Thoracic aorta (tissue), 2 donors: Measurements from ENCODE around the gene IRF2BP2. TPM values are rescaled to one million over a fixed set of nuclear protein-coding genes. Genes with fewer than 3 reads are reported as not detected.

ENCODE experiments used
- ATAC-seq: fragments of 150-250 bp; one replicate; pipeline ENCODE4 v1.8.0; 2017; ENCODE audit warnings: low read depth; ENCODE audit not compliant: insufficient number of reproducible peaks, low FRiP score
- DNase-seq: peaks from one replicate; pipeline ENCODE4 v3.0.0-alpha.2; 2020; ENCODE audit warnings: low spot score
- H3K27ac ChIP-seq, 2 donors: fragments of 200-600 bp; sonication (generic); 1 replicate in 1 of 2; 2 replicates in 1 of 2; pipeline ENCODE4 v1.5.1; 2016; ENCODE audit warnings: mild to moderate bottlenecking in 2 of 2, moderate library complexity in 2 of 2
- H3K27me3 ChIP-seq: fragments of 200-600 bp; sonication (generic); replicated peaks from 2 replicates; pipeline ENCODE4 v1.6.0; 2016; ENCODE audit warnings: mild to moderate bottlenecking; ENCODE audit not compliant: insufficient read depth
- H3K36me3 ChIP-seq: fragments of 200-600 bp; sonication (generic); one replicate; pipeline ENCODE4 v1.5.1; 2016
- H3K4me1 ChIP-seq, 2 donors: fragments of 200-600 bp; sonication (generic); 1 replicate in 1 of 2; 2 replicates in 1 of 2; pipeline versions ENCODE4 v1.5.1 to v1.6.0; 2016; ENCODE audit warnings: low read depth in 2 of 2, mild to moderate bottlenecking in 1 of 2; ENCODE audit not compliant: control insufficient read depth in 1 of 2
- H3K4me3 ChIP-seq: fragments of 200-600 bp; sonication (generic); 2 replicates; pipeline ENCODE4 v1.5.1; 2016; ENCODE audit warnings: mild to moderate bottlenecking
- H3K9me3 ChIP-seq: fragments of 200-600 bp; sonication (generic); 2 replicates; pipeline ENCODE4 v1.5.1; 2016
- CTCF ChIP-seq: fragments of 200-600 bp; sonication (generic); IDR thresholded peaks from one replicate; pipeline ENCODE4 v1.5.1; 2019; ENCODE audit warnings: antibody characterized with exemption
- total RNA-seq, 2 donors: library from RNA; depleted of rRNA; stranded (reverse); fragments of >200 nt; gene quantifications; one replicate each; pipeline versions ENCODE4 v1.1.0 to v1.2.3, GENCODE V29; 2016

Gene IRF2BP2
- total RNA-seq, 2 donors from 2014 or later: 114 to 175 TPM

DNA sequence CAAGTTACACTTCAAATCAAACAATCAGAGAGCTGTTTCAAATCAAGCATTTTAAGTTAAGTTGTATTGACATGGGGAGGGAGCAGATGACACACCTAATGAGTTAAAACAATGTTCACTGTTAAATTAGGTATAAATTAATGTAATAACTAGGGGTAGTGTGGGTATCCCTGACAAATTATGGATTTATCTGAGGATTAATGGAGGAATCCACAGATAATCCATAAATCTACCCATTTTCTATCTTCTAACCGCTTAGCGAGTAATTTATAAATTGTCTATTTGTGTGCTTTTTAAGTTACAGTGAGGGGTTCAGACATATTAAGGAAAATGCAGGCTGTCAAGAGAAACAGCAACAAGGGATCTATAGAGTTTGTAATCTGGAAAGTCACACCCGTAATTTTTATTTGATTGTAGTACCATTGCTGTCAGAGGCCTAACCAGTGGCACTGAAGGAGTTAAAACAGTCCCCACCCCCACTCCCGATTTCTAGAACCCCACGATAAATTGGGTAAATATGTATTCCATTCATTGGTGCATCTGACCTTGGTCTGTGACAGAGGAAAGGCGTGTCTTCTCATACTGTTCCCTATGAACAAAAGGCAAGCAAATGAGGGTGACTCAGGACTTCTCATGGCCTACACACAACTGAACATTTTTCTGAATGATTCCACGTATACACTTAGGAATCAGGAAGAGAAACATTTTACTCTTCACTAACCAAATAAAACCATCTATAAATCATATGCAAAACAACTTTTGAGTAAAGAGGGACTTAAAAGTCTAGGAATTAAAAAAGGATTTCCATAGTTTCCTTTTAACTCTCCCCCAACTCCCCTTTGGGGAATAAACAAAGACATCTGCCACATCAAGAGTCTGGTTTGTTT is 7.4 kb downstream of the IRF2BP2 start:
- H3K27me3 ChIP-seq: no peaks in the 10 kb centered on the region
- H3K4me3 ChIP-seq: peak overlapping the region; percentile 87
- H3K4me1 ChIP-seq: peaks cover 41 to 58% of the 10 kb centered on the region in 2 donors
- peak overlapping the region; percentile 56 to 98 for H3K27ac ChIP-seq
- TF ChIP-seq CTCF: no peak
- no peaks in the 10 kb centered on the region for H3K9me3 ChIP-seq
- DNase-seq (no peak), ATAC-seq (peak; percentile 32)
- peaks cover 12% of the 10 kb centered on the region for H3K36me3 ChIP-seq

- H3K9me3 ChIP-seq: no peaks in the 10 kb centered on the region
- peak overlapping the region; percentile 94 to 98 for H3K27ac ChIP-seq
- H3K4me1 ChIP-seq: peaks cover 41 to 60% of the 10 kb centered on the region in 2 donors
- H3K4me3 ChIP-seq: peak overlapping the region; percentile 74
- no peaks in the 10 kb centered on the region for H3K27me3 ChIP-seq
- no peak for ATAC-seq
- no peak for TF ChIP-seq CTCF
- no peak for DNase-seq
- H3K36me3 ChIP-seq: peaks cover under 1% of the 10 kb centered on the region
Observed at GRCh38 chr1:234601301-234602017, 8.5 kb downstream of the IRF2BP2 start.

GRCh38 chr1:234600418-234601281 is 9.3 kb downstream of the IRF2BP2 start:
- Histone ChIP-seq H3K9me3 (no peaks in the 10 kb centered on the region), H3K27me3 (no peaks in the 10 kb centered on the region), H3K36me3 (no peaks in the 10 kb centered on the region), H3K27ac (peak overlapping the region; percentile 94 to 98), H3K4me3 (peak overlapping the region; percentile 74), H3K4me1 (peaks cover 41 to 60% of the 10 kb centered on the region in 2 donors)
- ATAC-seq (no peak), DNase-seq (no peak)
- no peak for TF ChIP-seq CTCF

DNA sequence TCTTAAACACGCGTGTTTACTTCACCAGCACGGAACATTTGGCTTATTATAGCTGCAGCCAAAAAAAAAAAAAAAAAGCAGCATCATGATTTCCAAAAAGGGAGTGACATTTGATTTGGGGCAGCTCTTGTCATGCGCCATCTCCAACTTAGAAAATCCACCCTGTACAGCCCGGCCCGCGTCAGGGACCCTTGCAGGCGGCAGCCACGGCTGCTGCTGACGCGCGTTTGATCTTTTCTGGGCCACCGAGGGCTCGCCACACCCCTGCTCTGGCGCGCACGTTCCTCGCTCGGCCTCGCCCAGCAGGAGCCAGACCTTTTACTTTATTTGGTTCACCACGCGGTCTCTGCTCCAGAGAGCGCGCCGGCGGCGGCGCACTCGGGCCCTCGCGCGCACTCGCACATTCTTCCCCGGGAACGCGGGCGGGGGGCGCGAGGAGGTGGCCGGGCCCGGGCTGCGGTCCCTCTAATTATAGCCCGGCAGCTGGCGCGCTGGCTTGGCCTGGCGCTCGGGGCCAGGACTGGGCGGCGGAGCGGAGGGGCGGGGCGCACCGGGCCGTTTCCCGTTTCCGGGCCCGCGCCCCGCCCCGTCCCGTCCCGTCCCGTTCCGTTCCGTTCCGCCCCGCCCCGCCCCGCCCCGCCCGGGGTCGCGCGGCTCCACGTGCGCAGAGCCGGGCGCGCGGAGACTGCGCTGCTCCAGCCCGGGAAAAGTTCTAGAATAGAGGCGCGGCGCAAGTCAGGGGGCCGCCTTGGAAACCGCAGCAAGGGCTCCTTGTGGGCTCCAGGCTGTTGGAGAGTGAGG is 10.2 kb downstream of the IRF2BP2 start:
- H3K27me3 ChIP-seq: no peaks in the 10 kb centered on the region

More for the DNA sequence above, 10.2 kb downstream of the IRF2BP2 start:
- H3K4me3 ChIP-seq: peak overlapping the region; percentile 74
- H3K9me3 ChIP-seq: no peaks in the 10 kb centered on the region
- ATAC-seq: peak; percentile 75
- no peak for TF ChIP-seq CTCF
- peak; percentile 66 for DNase-seq
- no peaks in the 10 kb centered on the region for H3K36me3 ChIP-seq
- peak overlapping the region; percentile 94 to 98 for H3K27ac ChIP-seq
- peaks cover 41 to 56% of the 10 kb centered on the region in 2 donors for H3K4me1 ChIP-seq
